GM19372 (cell line): Measurements from ENCODE around the gene TXNDC11.

ENCODE experiments used
- ATAC-seq: cut with Tn5 transposase; IDR thresholded peaks from one replicate; pipeline ENCODE4 v1.9.1; 2021; ENCODE audit warnings: mild to moderate bottlenecking, low read depth, moderate library complexity; ENCODE audit not compliant: unreplicated experiment

TXNDC11 gene

DNA sequence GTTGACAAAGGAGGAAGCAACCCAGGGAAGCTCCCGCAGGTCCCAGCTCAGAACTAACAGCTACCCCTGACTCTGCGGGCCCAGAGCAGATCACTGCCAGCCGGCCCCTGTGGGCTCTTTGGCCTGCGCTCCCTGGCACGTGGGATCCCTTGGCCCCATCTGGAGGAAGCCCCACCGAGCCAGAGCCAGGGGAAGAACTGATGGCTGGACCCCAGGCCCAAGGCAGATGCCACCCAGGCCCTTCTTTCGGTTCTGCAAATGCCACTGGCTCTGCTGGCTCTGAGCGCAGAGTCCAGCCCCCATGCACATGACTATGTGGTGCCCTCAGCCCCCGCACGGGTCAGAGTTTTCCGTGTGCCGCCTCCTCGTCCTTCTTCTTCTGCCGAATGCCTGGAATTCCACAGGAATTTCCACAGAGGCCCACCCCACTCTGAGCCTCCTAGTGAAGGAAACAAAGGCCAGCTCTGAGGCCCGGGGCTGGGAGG lies 110.2 kb downstream of the TXNDC11 start:
- no peak for ATAC-seq

DNA sequence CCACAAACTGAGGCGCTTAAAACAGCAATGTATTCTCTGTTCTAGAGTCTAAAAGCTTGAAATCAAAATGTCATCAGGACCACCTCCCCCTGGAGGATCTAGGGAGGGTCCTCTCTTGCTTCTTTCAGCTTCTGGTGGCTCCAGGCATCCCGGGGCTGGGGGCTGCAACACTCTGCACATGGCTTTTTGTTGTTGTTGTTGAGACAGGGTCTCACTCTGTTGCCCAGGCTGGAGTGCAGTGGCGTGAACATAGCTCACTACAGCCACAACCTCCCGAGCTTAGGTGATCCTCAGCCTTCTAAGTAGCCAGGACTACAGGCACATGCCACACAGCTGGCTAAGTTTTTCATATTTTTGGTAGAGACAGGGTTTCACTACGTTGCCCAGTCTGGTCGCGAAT lies 111.4 kb downstream of the TXNDC11 start:
- no peak for ATAC-seq

DNA sequence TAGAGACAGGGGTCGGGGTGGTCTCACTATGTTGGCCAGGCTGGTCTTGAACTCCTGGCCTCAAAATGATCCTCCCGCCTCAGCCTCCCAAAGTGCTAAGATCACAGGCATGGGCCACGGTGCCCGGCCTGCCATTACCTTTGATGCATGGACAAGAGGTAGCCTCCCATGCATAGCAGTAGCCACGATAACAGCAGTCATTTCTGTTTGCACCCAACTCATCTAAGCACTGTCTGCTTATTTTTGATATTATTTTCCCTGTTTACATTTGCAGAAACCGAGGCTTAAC lies 111.9 kb downstream of the TXNDC11 start:
- ATAC-seq, result no peak

DNA sequence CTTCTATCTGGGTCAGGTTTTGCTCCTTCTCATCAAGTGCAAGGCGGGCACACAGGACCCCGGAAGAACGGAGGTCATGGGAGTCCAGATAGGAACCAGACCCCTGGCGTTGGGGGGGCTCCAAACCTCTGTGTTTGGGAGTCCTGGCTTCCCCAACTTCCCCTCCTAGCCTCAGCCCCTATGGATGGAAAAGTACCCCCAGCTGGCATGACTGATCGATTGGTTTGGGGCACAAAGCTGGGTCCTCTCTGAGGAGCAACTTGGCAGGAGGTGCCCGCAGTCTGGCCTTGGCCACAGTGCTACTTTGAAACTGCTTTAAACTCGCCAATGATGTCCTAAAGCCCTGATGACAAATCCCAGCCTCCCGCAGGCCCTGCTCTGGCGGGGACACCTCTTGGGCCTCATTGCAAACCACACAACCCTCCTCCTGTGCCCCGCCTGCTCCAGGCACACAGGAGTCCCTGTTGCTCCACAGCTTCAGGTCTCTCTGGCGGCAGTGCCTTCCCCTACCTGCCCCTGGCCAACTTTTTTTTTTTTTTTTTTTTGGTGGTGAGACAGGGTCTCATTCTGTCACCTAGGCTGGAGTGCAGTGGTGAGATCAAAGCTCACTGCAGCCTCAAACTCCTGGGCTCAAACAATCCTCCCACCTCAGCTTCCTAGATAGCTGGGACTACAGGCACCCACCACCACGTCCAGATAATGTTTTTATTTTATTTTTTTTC lies 112.5 kb downstream of the TXNDC11 start:
- no peak for ATAC-seq
